Body of pancreas (tissue), 4 donors: ENCODE measurements around the gene CELSR1.

Source experiments
- POLR2A ChIP-seq, 3 donors: fragments of 450-650 bp; IDR thresholded peaks; one replicate each; pipeline ENCODE4 v1.6.1; 2016; ENCODE audit warnings: antibody characterized with exemption in 3 of 3, mild to moderate bottlenecking in 2 of 3
- TF ChIP-seq, protein P1 (sequence below), 7 experiments: fragments of 450-650 bp in 4 of 7; fragments of 200-600 bp in 3 of 7; sonication (generic) in 3 of 7; IDR thresholded peaks; one replicate each; pipeline ENCODE4 v1.5.1; 2016 to 2019; ENCODE audit warnings: antibody characterized with exemption in 7 of 7

DNA sequence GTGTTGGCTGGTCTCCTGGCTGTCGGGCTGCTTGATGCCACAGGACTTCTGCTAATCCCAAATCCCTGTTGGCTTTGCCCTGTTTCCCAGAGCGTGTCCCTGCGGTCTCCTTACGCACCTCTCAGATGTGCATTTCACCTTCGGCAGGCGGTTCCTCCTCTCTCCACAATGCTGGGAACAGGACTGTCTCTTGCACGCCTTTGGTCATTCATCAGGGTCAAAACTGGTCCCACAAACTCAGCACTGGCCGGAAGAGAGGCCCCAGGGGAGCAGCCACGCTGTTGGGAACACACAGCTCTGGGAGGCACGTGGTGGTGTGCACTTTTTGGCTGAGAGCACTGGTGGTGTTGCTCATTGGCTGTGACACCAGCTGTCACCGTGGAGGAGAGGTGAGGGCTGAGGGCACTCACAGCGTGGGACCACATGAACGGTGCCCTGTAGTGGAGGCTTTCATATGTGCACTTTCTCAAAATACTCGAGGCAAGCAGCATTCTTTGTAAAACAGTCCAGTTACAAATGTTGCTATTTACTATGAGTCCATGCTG lies 217.2 kb downstream of the CELSR1 start:
- TF ChIP-seq, protein P1, sequence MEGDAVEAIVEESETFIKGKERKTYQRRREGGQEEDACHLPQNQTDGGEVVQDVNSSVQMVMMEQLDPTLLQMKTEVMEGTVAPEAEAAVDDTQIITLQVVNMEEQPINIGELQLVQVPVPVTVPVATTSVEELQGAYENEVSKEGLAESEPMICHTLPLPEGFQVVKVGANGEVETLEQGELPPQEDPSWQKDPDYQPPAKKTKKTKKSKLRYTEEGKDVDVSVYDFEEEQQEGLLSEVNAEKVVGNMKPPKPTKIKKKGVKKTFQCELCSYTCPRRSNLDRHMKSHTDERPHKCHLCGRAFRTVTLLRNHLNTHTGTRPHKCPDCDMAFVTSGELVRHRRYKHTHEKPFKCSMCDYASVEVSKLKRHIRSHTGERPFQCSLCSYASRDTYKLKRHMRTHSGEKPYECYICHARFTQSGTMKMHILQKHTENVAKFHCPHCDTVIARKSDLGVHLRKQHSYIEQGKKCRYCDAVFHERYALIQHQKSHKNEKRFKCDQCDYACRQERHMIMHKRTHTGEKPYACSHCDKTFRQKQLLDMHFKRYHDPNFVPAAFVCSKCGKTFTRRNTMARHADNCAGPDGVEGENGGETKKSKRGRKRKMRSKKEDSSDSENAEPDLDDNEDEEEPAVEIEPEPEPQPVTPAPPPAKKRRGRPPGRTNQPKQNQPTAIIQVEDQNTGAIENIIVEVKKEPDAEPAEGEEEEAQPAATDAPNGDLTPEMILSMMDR (IDR thresholded peaks at IDR 0.05), result no peak
- no peak for TF ChIP-seq POLR2A (IDR thresholded peaks at IDR 0.05)
